HG03135 (cell line): ENCODE results near the gene CFD.
"Not testable (repeated sequence)": the region's sequence is repeated elsewhere in the genome, so short reads cannot be mapped to it uniquely, and the experiment has no call there.

Experiments
- ATAC-seq: cut with Tn5 transposase; IDR thresholded peaks from one replicate; pipeline ENCODE4 v1.9.1; 2021; ENCODE audit warnings: mild to moderate bottlenecking, moderate library complexity; ENCODE audit not compliant: unreplicated experiment

The CFD gene

DNA sequence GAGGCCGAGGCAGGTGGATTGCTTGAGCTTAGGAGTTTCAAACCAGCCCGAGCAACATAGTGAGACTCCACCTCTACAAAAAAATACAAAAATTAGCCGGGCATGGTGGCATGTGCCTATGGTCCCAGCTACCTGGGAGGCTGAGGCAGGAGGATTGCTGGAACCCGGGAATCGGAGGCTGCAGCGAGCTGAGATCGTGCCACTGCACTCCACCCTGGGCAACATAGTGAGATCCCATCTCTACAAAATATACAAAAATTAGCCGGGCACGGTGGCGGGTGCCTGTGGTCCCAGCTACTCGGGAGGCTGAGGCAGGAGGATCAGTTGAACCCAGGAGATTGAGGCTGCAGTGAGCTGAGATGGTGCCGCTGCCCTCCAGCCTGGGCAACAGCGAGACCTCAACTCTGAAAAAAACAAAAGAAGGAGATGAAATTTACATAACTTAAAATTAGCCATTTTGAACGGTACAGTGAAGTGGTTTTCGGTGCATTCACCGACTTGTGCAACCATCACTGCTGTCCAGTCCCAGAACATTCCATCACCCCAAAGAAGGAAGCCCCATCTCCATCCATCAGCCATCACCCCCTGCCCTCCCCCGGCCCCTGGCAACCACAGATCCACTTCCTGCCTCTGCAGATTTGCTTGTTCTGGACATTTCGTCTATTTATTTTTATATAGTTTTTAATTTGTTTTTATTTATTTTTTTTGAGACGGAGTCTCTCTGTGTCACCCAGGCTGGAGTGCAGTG lies 33.4 kb upstream of the CFD start:
- no peak for ATAC-seq

DNA sequence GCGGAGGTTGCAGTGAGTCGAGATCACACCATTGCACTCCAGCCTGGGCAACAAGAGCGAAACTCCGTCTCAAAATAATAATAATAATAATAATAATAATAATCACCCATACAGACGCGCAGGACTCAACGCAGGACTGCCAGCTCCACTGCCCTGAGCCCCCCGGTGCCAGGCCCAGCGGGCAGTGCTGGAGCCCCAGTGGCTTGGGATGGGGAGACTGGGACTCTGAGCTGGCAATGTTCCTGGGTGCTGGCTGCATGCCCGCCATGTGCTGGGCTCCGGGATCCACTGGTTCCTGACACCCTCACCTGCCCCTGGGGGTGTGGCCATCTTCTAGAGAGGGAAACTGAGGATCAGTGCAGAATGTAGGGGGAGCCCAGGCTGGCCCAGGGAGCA lies 32.2 kb upstream of the CFD start:
- no peak for ATAC-seq

DNA sequence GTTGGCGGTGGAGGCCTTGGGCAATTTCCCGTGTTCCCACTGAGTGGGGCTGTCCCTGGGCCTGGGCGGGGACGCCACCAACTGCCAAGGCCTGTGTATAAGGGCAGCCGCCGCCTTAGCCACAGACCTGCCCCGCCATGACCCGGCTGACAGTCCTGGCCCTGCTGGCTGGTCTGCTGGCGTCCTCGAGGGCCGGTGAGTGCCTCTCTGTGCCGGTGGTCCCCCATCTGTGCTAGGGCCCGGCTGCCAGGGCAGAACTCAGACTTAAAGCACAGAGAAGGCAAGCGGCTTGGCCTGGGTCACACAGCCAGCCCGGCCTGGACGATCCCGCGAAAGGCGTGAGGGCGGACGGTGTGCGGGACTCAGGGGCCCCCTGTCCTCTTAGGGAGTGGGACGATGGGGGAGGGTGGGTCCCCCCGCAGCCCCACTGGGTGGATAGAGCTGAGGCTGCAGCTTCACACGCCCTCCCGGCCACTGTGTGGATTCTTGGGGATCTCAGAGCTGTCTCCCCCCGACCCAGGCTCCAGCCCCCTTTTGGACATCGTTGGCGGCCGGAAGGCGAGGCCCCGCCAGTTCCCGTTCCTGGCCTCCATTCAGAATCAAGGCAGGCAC lies 31.6 kb upstream of the CFD start, which contains the start of gene AZU1:
AZU1 (plus strand) TSS at position 128 of the 612 bp plus-strand sequence; CDS start at position 138, 10 bp downstream.
- ATAC-seq, result no peak

DNA sequence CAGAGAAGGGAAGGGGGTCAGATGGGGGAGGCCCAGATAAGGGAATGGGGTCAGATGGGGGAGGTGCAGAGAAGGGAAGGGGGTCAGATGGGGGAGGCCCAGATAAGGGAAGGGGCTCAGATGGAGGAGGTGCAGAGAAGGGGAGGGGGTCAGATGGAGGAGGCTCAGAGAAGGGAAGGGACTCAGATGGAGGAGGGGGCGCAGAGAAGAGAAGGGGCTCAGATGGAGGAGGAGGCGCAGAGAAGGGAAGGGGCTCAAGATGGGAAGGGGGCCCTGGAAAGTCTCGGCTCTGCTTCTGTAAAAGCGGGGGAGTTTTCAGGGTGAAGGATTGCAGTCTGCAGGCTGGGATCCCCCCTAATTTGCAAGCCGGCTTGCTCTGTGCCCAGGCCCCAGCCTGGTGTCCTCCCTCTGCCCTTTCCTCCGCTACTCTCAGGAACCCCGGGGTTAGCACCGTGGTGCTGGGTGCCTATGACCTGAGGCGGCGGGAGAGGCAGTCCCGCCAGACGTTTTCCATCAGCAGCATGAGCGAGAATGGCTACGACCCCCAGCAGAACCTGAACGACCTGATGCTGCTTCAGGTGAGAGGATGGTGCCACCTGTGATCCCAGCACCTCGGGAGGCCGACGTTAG lies 30.2 kb upstream of the CFD start:
- ATAC-seq, result no peak

DNA sequence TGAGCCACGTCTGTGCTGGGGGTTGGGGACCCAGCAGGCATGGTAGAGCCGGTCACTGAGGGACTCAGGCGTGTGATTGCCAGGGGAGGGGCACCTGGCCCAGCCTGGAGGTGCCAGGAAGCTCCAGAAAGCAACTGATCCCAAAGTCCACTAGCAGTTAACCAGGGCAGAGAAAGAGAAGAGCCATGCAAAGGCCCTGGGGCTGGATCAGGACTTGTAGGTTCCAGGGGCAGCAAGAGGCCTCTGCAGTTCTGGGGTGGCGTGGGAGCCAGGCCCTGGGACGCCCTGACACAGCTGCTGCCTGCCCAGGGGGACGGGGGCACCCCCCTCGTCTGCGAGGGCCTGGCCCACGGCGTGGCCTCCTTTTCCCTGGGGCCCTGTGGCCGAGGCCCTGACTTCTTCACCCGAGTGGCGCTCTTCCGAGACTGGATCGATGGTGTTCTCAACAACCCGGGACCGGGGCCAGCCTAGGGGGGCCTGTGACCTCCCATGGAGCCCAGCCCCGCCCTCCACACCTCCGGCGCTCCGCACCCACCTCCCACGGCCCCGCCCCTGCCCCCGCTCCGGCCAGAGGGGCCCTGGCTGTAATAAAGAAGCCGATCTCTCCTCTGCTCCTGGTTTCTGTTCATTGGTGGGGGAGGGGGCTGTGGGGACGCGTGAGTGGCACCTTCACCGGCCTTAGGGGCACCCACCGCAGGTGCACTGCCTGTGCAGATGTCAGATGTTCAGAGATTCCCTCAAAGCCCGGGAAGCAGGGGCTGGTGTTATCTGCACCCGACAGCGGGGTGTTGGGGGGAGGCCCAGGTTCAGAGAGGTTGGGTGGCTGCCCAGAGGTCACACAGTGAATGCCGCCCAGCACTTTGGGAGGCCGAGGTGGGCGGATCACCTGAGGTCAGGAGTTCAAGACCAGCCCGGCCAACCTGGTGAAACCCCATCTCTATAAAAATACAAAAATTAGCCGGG lies 27.8 kb upstream of the CFD start:
- ATAC-seq, result no peak

DNA sequence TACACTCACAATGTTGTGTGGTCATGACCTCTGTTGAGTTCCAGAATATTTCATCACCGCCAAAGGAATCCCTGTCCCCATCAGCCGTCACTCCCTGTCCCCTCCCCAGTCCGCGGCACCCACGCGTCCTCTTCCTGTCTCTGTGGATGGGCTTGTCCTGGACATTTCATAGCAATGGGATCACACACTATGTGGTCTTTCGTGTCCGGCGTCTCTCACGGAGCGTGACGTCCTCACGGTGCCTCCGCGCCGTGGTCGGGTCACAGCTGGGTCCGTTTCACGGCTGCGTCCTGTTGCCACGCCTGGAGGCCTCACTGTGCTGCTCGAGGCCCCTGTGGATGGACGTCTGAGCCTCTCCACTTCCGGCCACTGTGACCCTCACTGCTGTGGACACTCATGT lies 25.2 kb upstream of the CFD start:
- no peak for ATAC-seq

DNA sequence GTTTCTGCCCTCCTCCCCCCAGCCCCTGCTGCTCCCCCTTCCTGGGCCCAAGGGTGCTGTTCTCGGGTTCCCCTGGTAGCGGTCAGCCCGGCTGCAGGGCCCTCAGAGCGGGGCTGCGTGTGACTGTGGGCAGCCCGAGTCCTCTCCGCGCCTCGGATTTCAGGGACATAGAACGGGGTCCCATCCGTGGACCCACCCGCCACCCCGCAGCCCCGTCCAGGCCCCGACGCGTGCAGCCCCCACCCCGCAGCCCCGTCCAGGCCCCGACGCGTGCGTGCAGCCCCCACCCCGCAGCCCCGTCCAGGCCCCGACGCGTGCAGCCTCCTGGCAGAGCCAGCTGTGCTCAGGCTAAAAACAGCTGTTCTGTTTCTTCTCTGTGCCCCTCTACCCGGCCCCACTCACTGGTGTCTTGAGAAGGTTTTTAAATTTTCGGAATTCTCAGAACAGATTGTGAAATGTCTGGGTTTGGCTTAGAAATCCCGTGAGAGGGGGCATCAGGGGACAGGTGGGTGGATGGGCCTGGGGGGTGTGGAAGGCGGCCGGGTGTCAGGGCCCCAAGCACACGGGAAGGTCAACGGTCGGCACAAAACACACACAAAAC lies 24.2 kb upstream of the CFD start:
- no peak for ATAC-seq

DNA sequence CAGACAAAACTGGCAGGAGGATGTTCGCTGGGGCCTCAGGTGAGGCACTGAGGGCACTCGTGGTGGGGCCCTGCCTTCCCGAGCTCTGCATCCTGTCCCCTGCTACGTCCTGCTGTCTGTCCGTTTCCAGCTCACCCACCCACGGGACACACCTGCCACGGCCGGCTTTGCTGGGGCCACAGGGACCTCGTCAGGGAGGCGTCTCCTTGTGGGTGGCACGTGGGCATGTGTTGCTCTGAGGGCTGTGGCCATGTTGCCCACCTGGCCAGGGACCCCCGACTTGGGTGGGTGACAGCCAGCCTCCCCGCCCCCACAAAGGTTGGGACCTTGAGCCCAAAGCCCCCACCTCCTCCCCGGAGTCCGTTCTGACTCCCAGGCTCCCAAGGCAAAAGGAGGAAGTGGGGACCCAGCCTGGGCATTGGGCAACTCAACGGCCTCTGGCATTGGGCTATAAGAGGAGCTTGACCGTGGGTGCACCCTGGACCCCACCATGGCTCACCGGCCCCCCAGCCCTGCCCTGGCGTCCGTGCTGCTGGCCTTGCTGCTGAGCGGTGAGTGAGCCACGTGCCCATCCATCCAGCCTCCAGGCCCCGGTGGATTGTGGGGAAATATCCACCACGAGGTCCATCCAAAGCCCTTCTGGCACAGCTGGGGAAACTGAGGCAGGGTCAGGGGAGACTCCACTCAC lies 18.8 kb upstream of the CFD start, which contains the start of gene PRTN3:
PRTN3 (plus strand) TSS at position 481 of the 688 bp plus-strand sequence; CDS start at position 491, 10 bp downstream.
- no peak for ATAC-seq

DNA sequence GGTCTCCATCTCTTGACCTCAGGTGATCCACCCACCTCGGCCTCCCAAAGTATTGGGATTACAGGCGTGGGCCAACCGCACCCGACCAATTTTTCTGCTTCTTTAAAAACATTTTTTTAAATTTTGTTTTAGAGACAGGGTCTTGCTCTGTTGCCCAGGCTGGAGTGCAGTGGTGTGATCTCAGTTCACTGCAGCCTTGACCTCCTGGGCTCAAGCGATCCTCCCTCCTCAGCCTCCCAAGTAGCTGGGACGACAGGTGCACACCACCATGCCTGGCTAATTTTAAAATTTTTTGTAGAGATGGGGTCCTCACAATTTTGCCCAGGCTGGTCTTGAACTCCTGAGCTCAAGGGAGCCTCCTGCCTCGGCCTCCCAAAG lies 16.7 kb upstream of the CFD start:
- not testable (repeated sequence) for ATAC-seq

DNA sequence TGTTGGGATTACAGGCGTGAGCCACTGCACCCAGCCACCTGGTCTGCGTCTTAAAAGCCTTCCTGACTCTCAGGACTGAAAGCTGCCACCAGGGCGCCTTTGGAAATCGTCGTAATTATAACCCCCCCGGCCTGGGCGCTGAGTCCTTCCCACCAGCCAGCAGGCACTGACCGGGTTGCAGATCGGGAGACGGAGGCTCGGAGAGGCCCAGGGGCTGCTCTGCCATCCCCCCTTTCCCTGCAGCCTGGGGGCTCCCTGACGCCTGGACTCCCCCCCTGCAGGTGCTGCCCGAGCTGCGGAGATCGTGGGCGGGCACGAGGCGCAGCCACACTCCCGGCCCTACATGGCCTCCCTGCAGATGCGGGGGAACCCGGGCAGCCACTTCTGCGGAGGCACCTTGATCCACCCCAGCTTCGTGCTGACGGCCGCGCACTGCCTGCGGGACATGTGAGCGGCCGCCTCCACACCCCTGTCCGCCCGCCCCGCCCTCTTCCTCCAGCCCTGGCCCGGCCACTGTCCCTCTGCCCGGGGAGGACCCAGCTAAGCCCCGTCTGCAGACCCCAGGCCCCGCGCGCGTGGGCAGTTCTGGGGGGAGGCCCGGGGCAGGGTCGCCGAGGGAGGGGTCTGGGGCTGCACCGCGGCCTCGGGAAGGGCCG lies 16.2 kb upstream of the CFD start:
- ATAC-seq, result no peak

DNA sequence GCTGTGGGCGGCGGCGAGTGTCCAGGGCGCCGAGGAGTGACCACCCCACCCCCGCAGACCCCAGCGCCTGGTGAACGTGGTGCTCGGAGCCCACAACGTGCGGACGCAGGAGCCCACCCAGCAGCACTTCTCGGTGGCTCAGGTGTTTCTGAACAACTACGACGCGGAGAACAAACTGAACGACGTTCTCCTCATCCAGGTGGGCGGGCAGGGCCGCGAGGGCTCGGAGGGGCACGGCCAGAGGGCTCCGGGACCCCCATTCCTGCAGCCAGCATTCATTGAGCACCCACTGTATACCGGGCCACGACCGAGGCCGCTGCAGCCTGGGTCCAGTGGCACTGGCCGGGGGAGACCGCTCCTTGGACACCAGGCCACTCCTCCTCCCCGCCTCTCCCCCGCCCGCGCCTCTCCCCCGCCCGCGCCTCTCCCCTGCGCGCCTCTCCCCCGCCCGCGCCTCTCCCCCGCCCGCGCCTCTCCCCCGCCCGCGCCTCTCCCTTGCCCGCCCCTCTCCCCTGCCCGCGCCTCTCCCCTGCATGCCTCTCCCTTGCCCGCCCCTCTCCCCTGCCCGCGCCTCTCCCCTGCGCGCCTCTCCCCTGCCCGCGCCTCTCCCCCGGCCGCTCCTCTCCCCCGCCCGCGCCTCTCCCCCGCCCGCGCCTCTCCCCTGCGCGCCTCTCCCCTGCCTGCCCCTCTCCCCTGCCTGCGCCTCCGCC lies 15.5 kb upstream of the CFD start:
- ATAC-seq, result no peak

DNA sequence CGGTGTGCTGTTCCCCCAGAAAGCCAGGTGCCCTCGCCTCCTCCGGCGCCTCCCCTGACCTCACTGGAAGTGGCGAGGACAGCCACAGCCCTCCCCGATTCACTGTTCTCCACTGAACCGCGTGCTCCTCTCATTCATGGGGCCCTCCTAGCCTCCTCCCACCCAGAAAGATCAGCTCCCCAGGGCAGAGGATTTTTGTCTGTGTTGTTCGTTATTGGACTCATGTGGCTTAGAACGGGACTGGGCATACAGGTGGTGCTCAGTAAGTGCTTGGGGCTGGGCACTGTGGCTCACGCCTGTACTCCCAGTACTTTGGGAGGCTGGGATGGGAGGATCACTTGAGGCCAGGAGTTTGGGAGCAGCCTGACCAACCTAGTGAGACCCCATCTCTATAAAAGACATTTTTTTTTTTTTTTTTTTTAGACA lies 14.9 kb upstream of the CFD start:
- ATAC-seq, result no peak

DNA sequence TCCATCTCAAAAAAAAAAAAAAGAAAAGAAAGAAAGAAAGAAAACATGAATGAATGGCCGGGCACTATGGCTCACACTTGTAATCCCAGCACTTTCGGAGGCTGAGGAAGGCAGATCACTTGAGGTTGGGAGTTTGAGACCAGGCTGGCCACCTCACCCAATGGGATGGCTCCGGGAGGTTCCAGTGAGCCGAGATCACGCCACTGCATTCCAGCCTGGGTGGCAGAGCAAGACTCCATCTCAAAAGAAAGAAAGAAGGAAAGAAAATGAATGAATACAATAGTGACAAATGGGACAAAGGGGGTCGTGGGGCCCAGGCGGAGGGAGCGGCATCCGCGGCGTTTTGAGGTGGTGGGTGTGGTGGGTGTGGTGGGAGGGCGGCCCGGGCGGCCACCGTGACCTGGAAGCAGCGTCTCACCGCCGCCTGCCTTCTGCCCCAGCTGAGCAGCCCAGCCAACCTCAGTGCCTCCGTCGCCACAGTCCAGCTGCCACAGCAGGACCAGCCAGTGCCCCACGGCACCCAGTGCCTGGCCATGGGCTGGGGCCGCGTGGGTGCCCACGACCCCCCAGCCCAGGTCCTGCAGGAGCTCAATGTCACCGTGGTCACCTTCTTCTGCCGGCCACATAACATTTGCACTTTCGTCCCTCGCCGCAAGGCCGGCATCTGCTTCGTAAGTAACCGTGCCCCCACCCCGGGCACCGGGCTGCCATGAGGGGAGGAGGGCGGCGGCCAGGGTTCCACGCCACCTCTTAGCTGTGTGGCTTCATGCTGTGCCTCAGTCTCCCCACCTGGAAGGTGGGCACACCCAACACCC lies 13.6 kb upstream of the CFD start:
- ATAC-seq, result no peak

DNA sequence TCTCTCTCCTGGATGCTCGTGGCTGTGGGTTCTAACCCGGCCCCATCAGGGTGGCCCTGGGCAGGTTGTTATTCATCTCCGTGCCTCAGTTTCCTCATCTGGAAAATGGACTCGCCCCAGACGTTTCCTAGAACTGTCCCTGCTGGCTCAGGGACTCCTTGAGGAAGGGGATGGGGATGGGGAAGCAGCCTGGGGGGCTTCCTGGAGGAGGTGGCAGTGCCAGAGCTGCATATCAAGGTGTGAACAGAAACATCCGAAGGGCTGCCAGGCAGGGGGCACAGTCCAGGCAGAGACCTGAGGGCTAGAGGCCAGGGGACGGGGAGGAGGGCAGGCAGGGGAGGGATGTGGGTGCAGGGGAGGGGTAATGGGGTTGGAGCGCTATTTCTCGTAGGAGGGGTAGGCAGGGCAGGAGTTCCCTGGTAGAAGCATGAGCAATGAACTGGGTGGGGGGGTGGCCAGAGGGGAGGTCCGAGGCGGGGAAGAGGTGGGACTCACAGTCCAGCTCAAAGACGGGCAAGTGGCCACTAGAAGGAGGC lies 11.0 kb upstream of the CFD start:
- no peak for ATAC-seq

DNA sequence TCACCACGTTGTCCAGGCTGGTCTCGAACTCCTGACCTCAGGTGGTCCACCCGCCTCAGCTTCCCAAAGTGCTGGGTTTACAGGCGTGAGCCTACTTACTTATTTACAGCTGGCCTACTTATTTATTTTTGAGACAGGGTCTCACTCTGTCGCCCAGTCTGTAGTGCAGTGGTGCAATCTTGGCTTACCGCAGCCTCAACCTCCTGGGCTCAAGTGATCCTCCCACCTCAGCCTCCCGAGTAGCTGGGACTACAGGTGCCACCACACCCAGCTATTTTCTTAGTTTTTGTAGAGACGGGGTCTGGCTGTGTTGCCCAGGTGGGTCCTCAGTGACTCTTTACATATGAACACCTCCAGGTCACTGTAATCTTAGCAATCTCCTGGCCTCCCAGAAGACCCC lies 10.3 kb upstream of the CFD start:
- not testable (repeated sequence) for ATAC-seq

DNA sequence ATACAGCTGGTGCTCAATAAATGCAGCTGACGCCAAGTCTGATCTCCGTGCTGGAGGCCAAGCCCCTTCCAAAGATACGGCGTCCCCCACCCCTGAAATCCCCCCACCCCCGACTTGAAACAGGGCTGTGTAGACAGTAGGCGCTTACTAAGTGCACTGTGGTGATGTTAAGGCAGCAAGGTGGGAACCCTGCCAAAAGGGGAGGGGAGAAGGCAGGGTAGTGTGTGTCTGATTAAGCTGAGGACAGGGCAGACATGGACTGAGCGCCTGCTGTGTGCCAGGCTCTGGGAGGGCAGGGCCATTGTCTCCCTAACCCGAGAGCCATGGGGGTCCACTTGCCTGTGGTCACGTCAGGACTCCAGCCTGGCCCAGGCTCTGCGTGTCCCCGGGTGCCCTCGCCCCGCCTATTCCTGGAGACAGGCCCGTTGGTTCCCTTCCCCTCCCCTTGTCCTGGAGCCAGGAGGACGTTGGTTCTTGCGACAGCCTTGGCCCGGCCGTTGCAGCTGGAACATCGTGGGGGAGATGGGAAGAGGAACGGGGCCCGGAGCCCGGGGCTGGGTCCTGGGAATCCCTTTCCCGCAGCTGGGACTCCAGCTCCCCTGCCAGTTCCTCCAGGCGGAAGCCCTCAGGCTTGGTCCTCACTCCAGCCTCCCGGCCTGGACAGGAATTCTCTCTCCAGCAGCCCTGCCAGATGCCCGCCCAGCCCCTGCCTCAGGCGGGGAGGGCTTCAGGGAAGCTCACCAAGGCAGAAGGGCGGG lies 9.1 kb upstream of the CFD start:
- ATAC-seq, result no peak

DNA sequence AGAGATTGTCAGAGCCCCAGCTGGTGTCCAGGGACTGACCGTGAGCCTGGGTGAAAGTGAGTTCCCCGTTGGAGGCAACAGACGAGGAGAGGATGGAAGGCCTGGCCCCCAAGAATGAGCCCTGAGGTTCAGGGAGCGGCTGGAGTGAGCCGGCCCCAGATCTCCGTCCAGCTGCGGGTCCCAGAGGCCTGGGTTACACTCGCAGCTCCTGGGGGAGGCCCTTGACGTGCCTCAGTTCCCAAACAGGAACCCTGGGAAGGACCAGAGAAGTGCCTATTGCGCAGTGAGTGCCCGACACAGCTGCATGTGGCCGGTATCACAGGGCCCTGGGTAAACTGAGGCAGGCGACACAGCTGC lies 8.5 kb upstream of the CFD start:
- ATAC-seq, result no peak
